GM12873 (cell line): ENCODE results near the gene LAMC2.

Experiments used
- TF ChIP-seq, protein P1 (sequence below): IDR thresholded peaks from 2 replicates; pipeline ENCODE4 v1.5.1; 2012; ENCODE audit warnings: low read depth, mild to moderate bottlenecking, moderate library complexity, low read length, control low read depth; ENCODE audit not compliant: insufficient read depth; ENCODE audit errors: missing control alignments

LAMC2 gene

DNA sequence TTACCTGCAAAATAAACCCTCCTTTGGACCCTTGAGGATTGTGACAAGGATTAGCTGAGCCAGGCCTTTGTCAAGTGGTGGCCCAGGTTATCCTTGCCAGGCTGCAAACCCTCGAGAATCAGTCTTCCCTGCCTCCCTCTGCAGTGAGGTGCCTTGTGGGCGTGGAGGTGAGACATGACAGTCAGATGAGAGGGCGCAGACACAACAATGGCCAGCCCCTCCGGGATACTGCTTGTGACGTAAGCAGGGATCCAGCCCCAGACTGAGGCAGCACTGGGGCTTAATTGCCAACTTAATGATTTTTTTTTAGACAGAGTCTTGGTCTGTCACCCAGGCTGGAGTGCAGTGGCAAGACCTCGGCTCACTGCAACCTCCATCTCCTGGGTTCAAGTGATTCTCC is 104.6 kb downstream of the LAMC2 start:
- TF ChIP-seq, protein P1, sequence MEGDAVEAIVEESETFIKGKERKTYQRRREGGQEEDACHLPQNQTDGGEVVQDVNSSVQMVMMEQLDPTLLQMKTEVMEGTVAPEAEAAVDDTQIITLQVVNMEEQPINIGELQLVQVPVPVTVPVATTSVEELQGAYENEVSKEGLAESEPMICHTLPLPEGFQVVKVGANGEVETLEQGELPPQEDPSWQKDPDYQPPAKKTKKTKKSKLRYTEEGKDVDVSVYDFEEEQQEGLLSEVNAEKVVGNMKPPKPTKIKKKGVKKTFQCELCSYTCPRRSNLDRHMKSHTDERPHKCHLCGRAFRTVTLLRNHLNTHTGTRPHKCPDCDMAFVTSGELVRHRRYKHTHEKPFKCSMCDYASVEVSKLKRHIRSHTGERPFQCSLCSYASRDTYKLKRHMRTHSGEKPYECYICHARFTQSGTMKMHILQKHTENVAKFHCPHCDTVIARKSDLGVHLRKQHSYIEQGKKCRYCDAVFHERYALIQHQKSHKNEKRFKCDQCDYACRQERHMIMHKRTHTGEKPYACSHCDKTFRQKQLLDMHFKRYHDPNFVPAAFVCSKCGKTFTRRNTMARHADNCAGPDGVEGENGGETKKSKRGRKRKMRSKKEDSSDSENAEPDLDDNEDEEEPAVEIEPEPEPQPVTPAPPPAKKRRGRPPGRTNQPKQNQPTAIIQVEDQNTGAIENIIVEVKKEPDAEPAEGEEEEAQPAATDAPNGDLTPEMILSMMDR, result no peak

GRCh38 chr1:183291216-183291762 is 105.2 kb downstream of the LAMC2 start:
- TF ChIP-seq, protein P1, result no peak

- TF ChIP-seq, protein P1, result no peak
Observed at GRCh38 chr1:183291802-183292514, 105.9 kb downstream of the LAMC2 start.

DNA sequence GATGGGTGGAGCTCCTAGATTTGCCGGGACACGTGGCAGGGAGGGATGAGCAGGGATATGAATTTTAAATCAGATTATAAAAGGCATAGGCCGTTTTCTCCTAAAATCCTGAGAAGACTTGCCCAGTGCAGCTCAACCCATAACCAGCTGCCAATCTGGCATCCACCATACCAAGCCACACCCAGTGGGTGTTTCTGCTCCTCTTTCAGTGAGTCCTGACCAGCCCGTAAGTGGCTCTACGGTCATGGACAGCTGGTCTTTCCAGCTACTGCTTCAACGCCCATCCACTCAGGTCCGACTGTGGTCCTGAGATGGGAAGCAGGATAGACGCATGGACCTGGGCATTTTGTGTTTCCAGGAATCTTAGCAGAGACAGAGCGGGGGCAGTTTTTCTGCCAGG is 107.2 kb downstream of the LAMC2 start:
- TF ChIP-seq, protein P1, result no peak

DNA sequence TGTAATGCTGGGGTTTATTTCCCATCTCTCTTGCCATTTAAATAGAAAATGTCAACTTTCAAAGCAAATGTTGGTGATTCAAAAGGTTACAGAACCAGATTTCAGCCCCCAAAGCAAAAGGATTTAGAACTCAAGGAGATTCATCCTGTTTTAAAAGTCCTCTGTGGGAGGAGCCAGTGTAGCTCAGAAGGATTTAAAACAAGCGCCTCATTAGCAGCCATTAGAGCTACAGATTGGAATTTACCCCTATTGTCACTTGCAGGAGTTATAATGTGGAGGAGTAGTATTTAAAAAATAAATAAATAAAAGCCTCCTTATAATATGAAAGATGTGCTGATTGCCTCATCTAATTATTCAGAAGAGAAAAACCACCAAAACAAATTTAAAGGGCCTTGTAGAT is 107.8 kb downstream of the LAMC2 start:
- TF ChIP-seq, protein P1, result no peak
